Activated CD4-positive, alpha-beta T cell treated with anti-CD3 and anti-CD28 coated beads, Interleukin-2, amount 50 U/mL, for 16 hours (primary cell): Measurements from ENCODE around the gene MC5R.

Source experiments
- DNase-seq: peaks from one replicate; pipeline ENCODE4 v3.0.0-alpha.2; 2020

MC5R gene

DNA sequence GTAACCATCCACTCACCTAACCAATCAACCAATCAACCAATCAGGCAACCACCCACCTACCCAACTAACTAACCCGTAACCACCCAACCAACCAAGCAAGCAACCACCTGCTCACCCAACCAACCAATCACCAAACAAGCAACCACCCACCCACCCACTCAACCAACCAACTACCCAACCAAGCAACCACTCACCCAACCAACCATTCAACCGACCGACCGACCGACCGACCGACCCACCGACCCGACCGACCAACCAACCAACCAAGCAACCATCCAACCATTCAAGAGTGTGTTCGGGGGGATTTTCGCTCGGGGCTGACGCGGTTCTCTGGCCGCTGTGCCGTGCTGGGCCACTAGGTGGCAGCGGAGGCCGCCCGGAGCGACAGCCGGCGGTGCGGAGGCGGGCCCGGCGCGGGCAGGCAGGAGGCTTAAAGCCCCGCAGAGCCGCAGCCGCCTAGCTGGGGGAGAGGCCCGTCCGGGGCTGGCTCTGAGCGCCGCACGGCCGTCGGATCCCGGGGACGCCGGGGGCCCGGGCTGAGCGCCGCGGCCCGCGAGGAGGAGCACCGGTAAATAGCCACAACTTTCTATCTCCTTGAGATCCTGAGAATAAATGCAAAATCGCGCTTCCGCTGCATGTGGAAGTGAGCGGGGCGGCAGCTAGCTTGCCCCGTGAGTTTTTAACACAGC is at the start of gene MC5R:
Gene MC5R (plus strand): TSS at position 443 of the 689 bp plus-strand sequence. CDS start 1,617 bp downstream, outside the sequence.
- DNase-seq = peak; percentile 64

DNA sequence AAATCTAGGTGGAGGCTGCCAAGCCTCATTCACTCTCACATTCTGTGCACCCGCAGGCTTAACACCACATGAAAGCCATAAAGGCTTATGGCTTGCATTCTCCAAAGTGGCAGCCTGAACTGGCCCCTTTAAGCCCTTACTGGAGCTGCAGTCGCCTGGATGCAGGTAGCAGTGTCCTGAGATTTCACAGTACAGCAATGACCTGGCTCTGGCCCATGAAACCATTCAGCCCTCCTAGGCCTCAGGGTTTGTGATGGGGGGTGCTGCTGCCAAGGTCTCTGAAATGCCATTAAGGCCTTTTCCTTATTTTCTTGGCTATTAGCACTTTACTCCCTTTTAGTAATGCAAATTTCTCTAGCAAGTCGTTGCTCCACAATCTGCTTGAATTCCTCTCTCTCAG is 48.9 kb upstream of the MC5R start:
- no peak for DNase-seq

- no peak for DNase-seq
Measured at GRCh38 chr18:13791181-13791580, 32.8 kb upstream of the MC5R start.

DNA sequence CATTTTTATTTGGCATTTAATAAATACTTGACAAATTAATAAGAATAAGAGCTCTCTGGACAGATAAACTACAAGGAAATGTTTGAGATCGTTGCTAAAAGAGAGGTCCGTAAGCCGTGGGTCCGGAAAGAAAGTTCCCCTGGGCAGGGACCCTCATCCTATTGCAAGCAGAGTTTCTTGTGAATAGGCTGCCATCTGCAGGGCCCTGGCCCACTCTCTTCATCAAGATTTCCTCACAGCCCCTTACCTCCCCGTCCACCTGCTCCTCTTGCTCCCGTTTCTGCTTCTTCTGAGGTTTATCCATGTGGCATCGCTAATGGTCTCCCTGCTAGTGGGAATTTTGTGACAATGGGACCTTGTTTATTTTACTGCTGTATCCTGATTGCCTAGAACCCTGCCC is 30.1 kb upstream of the MC5R start:
- no peak for DNase-seq

- DNase-seq = no peak
Measured at GRCh38 chr18:13796515-13796914, 27.4 kb upstream of the MC5R start.

DNA sequence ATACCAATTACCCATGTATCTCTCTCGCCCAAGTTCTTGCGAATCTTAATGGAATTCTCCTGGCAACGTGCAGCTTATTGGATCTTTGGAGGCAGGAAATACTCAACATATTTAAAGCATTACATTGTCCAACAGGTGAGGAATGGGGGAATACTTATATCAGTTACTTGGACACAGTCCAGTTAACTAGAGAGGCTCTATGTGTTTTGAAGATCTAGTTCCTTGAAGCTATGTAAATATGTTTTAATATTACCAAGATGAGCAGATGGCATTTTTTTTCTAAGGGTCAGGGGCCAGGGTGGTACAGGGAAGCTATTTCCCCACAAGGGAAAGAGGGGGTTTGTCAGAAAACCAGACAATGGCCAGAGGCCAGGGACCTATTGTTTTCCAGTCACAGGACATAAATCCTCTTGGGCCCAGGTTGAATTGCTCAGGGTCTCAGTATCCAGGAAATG is 26.8 kb upstream of the MC5R start:
- no peak for DNase-seq

- no peak for DNase-seq
Measured at GRCh38 chr18:13799396-13799795, 24.6 kb upstream of the MC5R start.

- peak; percentile 63 for DNase-seq
Measured at GRCh38 chr18:13800505-13801259, 23.3 kb upstream of the MC5R start.

GRCh38 chr18:13801260-13801601 is 22.7 kb upstream of the MC5R start:
- DNase-seq = no peak

DNA sequence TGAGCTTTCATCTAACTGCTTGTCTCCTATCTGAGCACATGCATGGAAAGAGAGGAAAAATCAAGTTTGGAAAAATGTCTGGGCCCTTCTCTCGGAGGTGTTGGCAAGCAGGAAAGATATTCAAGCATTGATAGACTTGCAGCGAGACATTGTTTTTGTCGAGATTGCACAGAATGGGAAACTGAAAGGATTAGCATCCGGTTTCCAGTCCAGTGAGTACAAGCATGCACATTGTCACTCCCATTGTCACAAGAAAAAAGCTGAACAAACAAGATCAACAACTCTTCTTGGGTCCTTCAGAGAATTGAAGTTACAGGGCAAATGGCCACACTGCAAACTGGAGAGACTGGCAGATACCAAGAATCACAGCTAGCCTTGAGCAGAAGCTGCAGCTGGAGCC is 19.6 kb upstream of the MC5R start:
- no peak for DNase-seq

DNA sequence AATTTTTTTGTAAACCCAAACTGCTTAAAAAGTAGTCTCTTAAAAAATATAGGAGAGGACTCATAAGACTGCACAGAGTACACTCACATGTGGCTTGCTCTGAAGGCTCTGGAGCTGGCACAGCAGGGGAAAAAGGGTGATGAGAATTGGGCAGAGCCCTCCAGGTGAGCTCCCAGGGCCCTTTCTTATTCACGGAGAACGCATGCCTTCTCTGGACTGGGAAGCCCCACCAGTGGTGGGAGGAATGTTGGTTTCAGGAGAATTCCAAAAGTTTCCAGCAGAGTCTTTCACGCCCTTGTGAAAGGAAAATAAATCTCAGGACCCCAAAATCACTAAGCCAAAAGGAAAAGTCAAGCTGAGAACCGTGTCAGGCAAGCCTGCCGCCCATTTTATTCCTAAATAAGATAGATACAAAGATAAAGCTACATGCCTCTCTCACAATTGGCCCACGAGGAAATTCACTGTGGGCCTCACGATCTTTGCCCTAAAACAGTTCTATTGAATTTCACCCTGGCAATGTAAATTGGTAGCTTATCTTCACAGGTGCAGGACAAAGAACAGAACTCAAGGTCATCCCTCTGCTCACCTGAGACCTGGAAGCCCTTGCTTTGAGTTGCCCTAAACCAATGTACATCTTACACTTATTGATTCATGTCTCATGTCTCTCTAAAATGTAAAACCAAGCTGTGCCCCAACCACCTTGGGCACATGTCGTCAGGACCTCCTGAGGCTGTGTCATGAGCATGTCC is 15.5 kb upstream of the MC5R start:
- no peak for DNase-seq

- no peak for DNase-seq
Measured at GRCh38 chr18:13809043-13809430, 14.9 kb upstream of the MC5R start.

GRCh38 chr18:13809531-13810255 is 14.3 kb upstream of the MC5R start:
- no peak for DNase-seq

DNA sequence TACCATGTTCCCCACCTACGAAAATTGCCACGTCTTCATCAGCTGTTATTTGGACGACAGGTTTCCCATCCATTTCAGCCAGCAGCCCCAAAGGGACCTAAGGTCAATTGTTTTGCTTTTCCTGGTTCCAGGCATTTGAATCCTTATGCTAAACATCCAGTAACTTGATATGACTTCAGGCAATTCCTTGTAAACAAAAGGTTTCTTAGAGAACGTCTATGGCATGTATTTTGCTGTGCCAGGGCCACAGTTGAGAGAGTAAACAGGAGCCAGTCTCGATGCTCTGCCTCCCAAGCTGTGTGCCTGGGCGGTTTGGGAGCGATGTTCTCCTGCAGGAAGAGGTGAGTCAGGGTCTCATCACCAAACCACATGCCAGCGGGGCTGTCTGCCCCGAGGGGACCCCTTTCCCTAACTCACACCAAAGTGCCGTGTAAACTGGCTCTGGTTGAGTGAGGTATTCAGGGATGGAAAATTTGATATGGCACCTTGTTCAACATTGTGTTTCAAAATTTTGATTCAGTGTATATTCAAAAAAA is 12.9 kb upstream of the MC5R start:
- DNase-seq = no peak

DNA sequence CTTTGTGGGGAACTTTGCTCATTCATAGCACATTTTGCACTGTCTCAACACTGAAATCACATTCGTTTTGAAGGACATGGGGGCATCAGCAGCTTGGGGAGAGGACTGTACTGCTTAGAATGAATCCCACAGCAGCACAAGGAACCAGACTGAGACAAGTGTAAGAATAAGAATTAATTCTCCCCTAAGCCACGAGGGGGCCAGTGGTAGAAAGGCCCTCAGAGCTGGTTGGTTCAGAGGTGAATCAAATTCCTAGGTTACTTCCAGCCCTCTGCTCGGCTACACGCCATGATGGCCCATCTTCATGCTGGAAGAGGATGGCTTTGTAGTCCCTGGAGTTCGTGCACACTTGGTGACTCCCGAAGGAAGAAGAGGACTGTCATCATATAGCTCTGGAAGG is 12.0 kb upstream of the MC5R start:
- DNase-seq = no peak

DNA sequence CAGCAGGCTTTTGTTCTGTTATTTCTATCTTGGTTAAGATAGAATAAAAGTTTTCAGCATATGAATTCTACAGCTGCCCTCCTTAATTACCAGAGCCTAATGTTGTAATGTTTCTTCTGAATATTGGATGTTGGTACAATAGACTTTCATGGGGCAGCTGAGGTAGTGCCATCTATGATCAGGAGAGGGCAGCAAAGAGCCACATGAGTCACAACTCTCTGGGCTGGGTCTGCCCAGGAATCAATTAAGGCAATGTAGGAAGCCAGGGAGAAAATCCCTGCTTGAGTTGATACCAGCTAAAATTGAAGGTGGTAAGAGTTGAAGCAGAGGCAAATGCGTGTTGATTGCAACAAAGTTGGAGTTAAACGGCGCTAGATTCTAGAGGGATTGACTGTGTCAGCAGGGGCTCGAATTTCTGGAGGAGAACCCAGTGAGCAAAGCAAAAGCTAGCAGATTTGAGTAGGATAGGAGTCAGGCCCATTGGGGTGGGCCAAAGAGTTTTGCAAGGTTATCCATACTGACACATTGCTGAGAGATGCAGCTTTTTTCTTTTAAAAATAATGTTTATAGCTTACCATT is 10.6 kb upstream of the MC5R start:
- peak; percentile 58 for DNase-seq

DNA sequence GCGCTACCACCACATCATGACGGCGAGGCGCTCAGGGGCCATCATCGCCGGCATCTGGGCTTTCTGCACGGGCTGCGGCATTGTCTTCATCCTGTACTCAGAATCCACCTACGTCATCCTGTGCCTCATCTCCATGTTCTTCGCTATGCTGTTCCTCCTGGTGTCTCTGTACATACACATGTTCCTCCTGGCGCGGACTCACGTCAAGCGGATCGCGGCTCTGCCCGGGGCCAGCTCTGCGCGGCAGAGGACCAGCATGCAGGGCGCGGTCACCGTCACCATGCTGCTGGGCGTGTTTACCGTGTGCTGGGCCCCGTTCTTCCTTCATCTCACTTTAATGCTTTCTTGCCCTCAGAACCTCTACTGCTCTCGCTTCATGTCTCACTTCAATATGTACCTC is 2.3 kb downstream of the MC5R start:
- no peak for DNase-seq

DNA sequence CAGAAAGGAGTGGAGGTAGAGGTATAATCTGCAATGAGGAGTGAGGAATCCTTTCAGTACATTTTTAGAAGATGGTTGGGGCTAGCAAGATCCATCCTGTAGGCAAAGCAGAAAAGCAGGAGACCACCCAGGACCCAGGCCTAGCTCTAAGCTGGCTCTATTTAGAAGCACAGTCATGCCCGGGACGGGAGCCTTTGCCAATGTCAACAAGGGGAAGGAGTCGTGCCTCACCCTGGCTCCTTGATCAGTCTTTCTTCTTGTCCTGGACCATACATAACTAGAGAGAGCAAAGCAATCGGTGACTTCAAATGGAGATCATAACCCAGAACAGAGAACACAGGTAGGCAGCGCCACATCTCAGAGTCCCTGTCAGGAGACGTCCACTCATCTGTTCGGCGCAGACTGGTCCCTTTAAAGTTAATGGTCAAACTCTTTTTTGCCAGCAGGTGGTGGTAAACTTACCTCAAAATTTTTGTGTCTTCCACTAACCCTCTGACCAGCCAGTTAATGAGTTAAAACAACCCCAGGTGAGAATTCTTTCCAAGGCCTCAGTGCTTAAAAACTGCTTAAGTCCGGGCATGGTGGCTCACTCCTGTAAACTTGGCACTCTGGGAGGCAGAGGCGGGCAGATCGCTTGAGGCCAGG is 8.0 kb downstream of the MC5R start:
- DNase-seq = no peak

DNA sequence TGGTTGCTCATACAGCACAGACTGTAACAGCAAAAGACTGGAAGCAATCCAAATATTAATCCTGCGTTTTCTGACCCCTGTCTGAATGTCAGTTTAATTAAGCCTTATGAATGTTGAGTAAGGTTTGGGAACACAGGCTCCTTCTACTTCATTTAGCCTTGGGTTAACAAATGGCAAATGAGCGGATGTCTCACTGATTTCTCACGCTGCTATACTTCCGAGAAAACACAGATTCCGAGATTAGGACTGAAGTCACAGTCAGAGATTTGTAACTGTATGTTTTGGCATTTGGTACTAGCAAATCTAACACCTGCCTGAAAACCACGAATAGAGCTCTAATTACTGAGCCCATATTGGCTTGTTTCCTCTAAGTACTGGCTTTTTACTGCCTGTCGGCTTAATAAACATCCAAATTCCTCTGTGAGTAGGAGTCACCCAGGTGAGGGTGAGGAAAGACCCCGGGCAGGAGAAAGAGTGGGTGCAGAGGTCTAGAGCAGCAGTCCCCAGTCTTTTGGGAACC is 10.6 kb downstream of the MC5R start:
- no peak for DNase-seq

DNA sequence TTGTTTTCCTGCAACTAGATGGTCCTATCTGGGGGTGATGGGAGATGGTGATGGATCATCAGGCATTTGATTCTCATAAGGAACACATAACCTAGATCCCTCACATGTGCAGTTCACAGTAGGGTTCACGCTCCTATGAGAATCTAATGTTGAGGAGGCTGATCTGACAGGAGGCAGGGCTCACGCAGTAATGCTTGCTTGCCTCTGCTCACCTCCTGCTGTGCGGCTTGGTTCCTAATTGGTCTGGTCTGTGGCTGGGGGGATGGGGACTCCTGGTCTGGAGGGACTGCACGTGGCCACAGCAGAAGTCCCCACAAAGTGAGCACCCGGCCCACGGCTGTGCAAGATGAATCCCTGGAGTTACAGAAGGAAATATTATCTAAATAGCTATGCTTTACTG is 11.3 kb downstream of the MC5R start:
- DNase-seq = no peak

DNA sequence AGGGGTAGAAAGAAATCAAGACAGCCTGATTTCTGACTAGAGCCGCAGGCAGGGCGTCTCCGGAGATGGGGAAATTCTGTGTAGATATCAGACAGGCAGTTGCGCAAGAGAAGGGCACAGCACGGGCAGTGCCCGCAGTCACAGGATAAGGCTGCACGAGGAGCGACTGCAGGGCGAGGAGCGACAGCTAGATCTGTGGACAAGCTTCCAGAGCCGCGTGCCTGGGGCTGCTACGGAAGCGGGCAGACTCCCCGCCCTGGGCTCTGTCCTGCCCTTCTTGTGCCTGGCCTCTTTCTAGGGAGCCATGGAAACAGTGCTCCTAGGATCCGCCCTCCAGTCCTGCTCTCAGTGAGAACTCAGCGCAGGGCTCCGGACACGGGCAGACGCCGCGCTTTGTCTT is 12.6 kb downstream of the MC5R start:
- no peak for DNase-seq

- DNase-seq = no peak
Measured at GRCh38 chr18:13849791-13850190, 25.8 kb downstream of the MC5R start.
